ENCODE results near the gene SCAMP2.

GRCh38 chr15:74826364-74826819, 46.8 kb downstream of the SCAMP2 start, which contains the start of gene CPLX3:
- TF ChIP-seq CTCF (IDR thresholded peaks at IDR 0.05; ENCODE audit: borderline replicate concordance, extremely low read depth, low read length, poor library complexity, severe bottlenecking), result no peak
- no peak for TF ChIP-seq EZH2 (IDR thresholded peaks at IDR 0.05; ENCODE audit: borderline replicate concordance, low read depth, low read length, severe bottlenecking)

Data from DND-41 (cell line).